Fibroblast of lung (primary cell): ENCODE data around the gene TNRC18. TPM values are rescaled to one million over a fixed set of nuclear protein-coding genes. Genes with fewer than 3 reads are reported as not detected.
"Not testable (repeated sequence)": the region's sequence is repeated elsewhere in the genome, so short reads cannot be mapped to it uniquely, and the experiment has no call there.

ENCODE experiments used
- DNase-seq, 2 donors: peaks; one replicate each; pipeline versions ENCODE4 v3.0.0 to v3.0.0-alpha.2; 2010; ENCODE audit warnings: low read depth in 2 of 2
- H2AFZ ChIP-seq: 2 replicates; pipeline ENCODE4 v1.5.1; 2012; ENCODE audit warnings: low read length, control low read depth, inconsistent platforms
- H3K27ac ChIP-seq: 2 replicates; pipeline ENCODE4 v1.5.1; 2011; ENCODE audit warnings: low read length, control low read depth; ENCODE audit not compliant: insufficient read depth
- H3K27me3 ChIP-seq: 2 replicates; pipeline ENCODE4 v1.5.1; 2011; ENCODE audit warnings: mild to moderate bottlenecking, low read length; ENCODE audit not compliant: control insufficient read depth, insufficient read depth
- H3K36me3 ChIP-seq: 2 replicates; pipeline ENCODE4 v1.5.1; 2011; ENCODE audit warnings: low read length; ENCODE audit not compliant: control insufficient read depth, insufficient read depth
- H3K4me1 ChIP-seq: 2 replicates; pipeline ENCODE4 v1.5.1; 2011; ENCODE audit warnings: low read length; ENCODE audit not compliant: control insufficient read depth, insufficient read depth; ENCODE audit errors: extremely low read depth
- H3K4me2 ChIP-seq: 2 replicates; pipeline ENCODE4 v1.5.1; 2011; ENCODE audit warnings: low read length, control low read depth; ENCODE audit not compliant: insufficient read depth; ENCODE audit errors: extremely low read depth
- H3K4me3 ChIP-seq, 4 experiments: fragments of 200-600 bp in 1 of 4; sonication (generic) in 1 of 4; replicated peaks in 1 of 4; 2 replicates each; pipeline ENCODE4 v1.5.1; 2011 to 2016; ENCODE audit warnings: low read length in 4 of 4, low read depth in 3 of 4, mild to moderate bottlenecking in 3 of 4, control low read depth in 2 of 4, inconsistent platforms in 1 of 4, mixed read lengths in 1 of 4; ENCODE audit not compliant: insufficient read depth in 1 of 4; ENCODE audit errors: control extremely low read depth in 1 of 4
- H3K79me2 ChIP-seq: 2 replicates; pipeline ENCODE4 v1.5.1; 2012; ENCODE audit warnings: mild to moderate bottlenecking, low read length, inconsistent platforms; ENCODE audit not compliant: control insufficient read depth, insufficient read depth
- H3K9ac ChIP-seq: 2 replicates; pipeline ENCODE4 v1.5.1; 2011; ENCODE audit warnings: mild to moderate bottlenecking, low read length, control low read depth; ENCODE audit not compliant: insufficient read depth
- H3K9me3 ChIP-seq: 2 replicates; pipeline ENCODE4 v1.5.1; 2012; ENCODE audit warnings: low read depth, low read length; ENCODE audit not compliant: control insufficient read depth, insufficient read depth
- H4K20me1 ChIP-seq: 2 replicates; pipeline ENCODE4 v1.5.1; 2011; ENCODE audit warnings: low read length; ENCODE audit not compliant: control insufficient read depth, insufficient read depth; ENCODE audit errors: extremely low read depth
- EZH2 ChIP-seq: IDR thresholded peaks from 2 replicates; pipeline ENCODE4 v1.5.1; 2012; ENCODE audit warnings: low read length, control low read depth, mild to moderate bottlenecking; ENCODE audit errors: missing control alignments
- polyA plus RNA-seq, 2 donors: library from polyadenylated mRNA; depleted of rRNA in 1 of 2; stranded (reverse) in 1 of 2; unstranded in 1 of 2; fragments of >200 nt; gene quantifications; 2 replicates each; pipeline ENCODE4 v1.2.1, GENCODE V29; 2011 to 2012; ENCODE audit warnings: missing spikeins in 1 of 2
- total RNA-seq: library from RNA; depleted of rRNA; stranded (reverse); fragments of >200 nt; gene quantifications from 2 replicates; pipeline ENCODE4 v1.2.1, GENCODE V29; 2014
- TF ChIP-seq, protein P1 (sequence below), 2 donors: IDR thresholded peaks in 1 of 2; conservative IDR thresholded peaks in 1 of 2; 1 replicate in 1 of 2; 2 replicates in 1 of 2; pipeline ENCODE4 v1.5.1; 2011 to 2012; ENCODE audit warnings: low read length in 2 of 2, control low read depth in 1 of 2, inconsistent platforms in 1 of 2, low read depth in 1 of 2, mild to moderate bottlenecking in 1 of 2

Gene TNRC18
- total and polyA plus RNA-seq, 2 donors (not counting 1 experiment from before 2014, with no cell fraction given), result 19.7 to 38.5 TPM

DNA sequence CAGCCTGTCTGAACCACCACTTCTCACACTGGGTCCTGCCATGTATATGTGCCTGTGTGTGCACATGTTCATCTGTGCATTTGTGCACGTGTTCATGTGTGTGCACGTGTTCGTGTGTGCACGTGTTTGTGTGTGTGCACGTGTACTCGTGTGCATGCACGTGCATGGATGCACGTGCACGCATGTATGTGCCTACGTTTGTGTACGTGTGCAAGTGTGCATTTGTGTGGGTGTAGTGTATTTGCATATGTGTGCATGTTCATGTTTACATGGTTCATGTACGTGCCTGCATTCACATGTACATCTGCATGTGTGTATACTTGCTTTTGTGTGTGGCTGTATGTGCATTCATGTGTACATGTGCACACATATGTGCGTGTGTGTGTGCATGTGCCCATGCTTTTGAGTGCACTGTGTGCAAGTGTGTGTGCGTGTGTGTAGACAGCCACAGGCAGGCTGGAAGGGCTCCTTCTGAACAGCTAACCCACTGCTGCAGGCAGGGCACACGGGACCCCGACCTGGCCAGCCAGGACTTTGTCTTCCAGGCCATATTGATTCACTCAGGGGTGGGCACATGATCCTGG lies 112.7 kb downstream of the TNRC18 start:
- Histone ChIP-seq H3K27ac (no peak overlapping the region), H3K4me2 (no peak overlapping the region), H3K4me1 (no peaks in the 10 kb centered on the region), H3K9me3 (no peaks in the 10 kb centered on the region), H3K36me3 (peaks cover 10% of the 10 kb centered on the region), H2AFZ (no peak overlapping the region), H3K4me3 (no peak overlapping the region), H3K27me3 (no peaks in the 10 kb centered on the region), H3K9ac (no peak overlapping the region), H3K79me2 (no peaks in the 10 kb centered on the region), H4K20me1 (no peaks in the 10 kb centered on the region)
- TF ChIP-seq EZH2, result no peak
- TF ChIP-seq, protein P1, sequence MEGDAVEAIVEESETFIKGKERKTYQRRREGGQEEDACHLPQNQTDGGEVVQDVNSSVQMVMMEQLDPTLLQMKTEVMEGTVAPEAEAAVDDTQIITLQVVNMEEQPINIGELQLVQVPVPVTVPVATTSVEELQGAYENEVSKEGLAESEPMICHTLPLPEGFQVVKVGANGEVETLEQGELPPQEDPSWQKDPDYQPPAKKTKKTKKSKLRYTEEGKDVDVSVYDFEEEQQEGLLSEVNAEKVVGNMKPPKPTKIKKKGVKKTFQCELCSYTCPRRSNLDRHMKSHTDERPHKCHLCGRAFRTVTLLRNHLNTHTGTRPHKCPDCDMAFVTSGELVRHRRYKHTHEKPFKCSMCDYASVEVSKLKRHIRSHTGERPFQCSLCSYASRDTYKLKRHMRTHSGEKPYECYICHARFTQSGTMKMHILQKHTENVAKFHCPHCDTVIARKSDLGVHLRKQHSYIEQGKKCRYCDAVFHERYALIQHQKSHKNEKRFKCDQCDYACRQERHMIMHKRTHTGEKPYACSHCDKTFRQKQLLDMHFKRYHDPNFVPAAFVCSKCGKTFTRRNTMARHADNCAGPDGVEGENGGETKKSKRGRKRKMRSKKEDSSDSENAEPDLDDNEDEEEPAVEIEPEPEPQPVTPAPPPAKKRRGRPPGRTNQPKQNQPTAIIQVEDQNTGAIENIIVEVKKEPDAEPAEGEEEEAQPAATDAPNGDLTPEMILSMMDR (conservative IDR thresholded peaks at IDR 0.05 in 1 of 2, IDR thresholded peaks at IDR 0.05 in 1 of 2; ENCODE audit: low read depth in 1 of 2, low read length in 2 of 2), result no peak
- DNase-seq, result no peak

DNA sequence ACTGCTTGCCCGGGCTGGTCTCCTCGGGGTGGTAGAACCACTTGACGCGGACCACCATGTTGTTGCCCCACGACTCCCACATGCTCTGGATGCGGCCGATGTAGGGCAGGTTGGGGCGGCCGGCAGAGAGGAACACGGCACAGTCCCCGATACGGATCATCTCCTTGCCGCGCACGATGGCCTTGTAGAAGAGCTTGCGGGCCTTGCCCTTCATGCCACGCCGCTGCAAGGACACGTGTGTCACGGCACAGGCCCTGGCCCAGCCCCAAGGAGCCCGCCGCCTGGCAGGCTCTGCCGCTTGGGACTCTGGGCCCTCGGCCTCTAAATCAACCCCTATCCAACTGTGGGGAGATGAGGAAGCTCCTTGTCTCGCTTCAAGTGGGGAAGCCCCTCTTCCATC lies 114.5 kb downstream of the TNRC18 start:
- H3K4me3 ChIP-seq, result no peak overlapping the region
- DNase-seq, result no peak
- TF ChIP-seq EZH2, result no peak

DNA sequence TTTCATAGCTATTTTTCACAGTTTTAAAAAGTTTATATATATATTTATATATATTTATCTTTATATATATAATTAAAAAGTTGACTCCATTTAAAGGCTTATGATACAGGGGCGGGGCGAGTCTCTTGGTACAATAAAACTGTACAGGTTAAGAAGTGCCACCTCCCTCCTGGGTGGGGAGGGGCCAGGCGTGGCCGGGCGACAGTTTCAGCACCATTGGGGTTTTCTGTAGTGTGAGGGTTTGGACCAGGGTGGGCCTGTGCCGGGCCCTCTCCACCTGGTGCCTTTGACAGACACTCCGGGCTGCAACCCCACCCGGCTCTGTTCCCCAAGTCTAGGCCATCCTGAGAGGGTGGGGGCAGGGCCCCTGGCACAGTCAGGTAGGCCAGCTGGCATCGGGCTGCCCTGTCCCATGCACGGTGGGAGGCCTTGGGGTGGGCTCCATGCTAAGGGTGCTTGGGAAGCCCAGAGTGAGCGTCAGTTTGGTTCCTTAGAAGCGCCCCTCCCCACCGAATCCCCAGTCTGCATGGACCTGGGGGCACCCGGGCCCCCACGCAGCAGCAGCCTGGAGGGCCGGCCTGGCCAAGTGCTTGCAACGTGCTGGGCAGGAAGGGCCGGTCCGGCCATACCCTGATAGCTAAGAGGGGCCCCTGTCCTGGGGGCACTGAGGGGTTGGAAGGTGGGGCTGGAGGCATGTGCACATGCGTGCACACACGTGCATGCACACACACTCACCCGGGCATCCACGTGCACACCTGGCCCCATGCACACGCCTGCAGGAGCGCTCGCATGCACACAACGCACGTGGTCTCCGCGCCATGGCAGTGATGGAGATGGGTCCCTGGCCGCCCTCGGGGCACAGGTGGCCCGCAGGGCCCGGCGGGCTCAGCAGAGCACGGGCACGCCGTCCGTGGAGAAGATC lies 116.2 kb downstream of the TNRC18 start:
- not testable (repeated sequence) for H3K9ac ChIP-seq, H3K4me3 ChIP-seq, H2AFZ ChIP-seq, DNase-seq, H3K27ac ChIP-seq, H3K27me3 ChIP-seq, H3K4me2 ChIP-seq, H3K79me2 ChIP-seq, H4K20me1 ChIP-seq, H3K4me1 ChIP-seq, H3K36me3 ChIP-seq, H3K9me3 ChIP-seq

More for the DNA sequence above, 114.5 kb downstream of the TNRC18 start:
- no peak overlapping the region for H3K27ac ChIP-seq
- H2AFZ ChIP-seq, result no peak overlapping the region
- H3K36me3 ChIP-seq, result peaks cover 8% of the 10 kb centered on the region
- H3K79me2 ChIP-seq, result no peaks in the 10 kb centered on the region
- H3K4me1 ChIP-seq, result no peaks in the 10 kb centered on the region
- H4K20me1 ChIP-seq, result no peaks in the 10 kb centered on the region
- no peak overlapping the region for H3K4me2 ChIP-seq
- no peaks in the 10 kb centered on the region for H3K9me3 ChIP-seq
- no peak overlapping the region for H3K9ac ChIP-seq
- H3K27me3 ChIP-seq, result no peaks in the 10 kb centered on the region

DNA sequence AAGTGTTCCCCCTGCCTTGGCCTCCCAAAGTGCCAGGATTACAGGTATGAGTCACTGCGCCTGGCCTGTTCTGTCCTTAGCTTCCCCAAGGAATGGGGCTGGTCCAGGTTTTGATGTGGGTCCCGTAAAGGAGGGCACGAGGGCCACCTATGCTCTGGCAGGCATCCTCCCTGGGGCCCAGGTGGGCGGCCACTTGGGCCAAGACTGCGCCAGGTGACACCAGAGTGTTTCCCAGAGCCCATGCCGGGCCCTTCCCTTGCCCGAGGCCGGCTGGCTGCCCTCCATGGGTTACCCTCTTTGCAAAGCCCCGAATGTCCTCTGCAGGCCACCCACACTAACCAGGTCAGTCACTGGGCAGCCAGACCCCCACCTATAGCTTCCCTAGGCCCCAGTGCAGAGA lies 118.6 kb downstream of the TNRC18 start:
- H3K36me3 ChIP-seq, H3K4me1 ChIP-seq, DNase-seq, H3K27ac ChIP-seq, H4K20me1 ChIP-seq, H2AFZ ChIP-seq, H3K9me3 ChIP-seq, H3K4me2 ChIP-seq, H3K9ac ChIP-seq, H3K79me2 ChIP-seq, H3K4me3 ChIP-seq, H3K27me3 ChIP-seq: not testable (repeated sequence)
